ENCODE results near the gene CNIH2. TPM values are rescaled to one million over a fixed set of nuclear protein-coding genes. Genes with fewer than 3 reads are reported as not detected.

Gene CNIH2
- total and polyA plus RNA-seq, 2 of the 13 experiments (the other 11 are each of a cell fraction or from before 2014, with no cell fraction given), result 0.60 to 0.69 TPM

DNA sequence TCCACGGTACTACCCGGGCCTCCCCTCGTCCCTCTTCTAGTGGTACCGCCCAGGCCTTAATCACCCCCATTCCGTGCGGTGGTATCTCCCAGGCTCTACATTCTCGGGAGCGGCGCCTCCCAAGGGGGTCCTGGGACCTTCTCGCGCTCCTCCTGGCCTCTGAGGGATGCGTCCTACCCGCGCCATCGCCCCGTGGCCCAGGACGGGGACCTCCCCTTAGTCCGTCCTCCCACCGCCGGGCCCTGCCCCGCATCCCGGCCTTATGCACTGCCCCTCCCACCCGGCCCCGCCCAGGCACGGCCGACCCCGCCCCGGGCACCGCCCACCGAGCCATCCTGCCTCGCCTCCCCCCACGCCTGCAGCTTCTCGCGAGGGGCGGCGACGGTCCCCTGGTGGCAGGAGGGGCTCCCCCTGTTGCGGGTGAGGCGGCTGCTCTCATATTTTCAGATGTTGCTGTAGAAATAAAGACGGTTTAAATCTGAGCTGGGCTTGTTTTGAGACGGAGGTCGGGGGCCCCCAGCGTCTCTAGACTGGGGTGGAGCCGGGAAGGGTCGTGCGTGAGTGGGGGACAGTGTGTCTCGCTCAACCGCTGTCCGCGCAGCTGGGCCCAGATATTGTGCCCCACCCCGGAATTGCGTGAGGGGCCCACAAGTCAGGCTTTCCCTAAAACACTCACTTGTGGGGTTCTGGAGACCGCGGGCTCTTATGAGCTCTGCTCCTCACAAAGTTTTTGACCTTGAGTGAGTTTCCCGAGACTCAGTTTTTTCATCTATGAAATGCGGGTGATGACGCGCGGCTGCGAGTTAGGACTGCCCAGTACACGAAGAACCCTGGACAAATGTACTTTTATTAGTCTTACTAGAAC lies 10.4 kb upstream of the CNIH2 start (continued):
- TF ChIP-seq TBX2 (CRISPR knock-in tag; IDR thresholded peaks at IDR 0.05; ENCODE audit: borderline replicate concordance) (no peak; the same call in 1 of the 2 replicates), ZNF460 (CRISPR knock-in tag; IDR thresholded peaks at IDR 0.05; ENCODE audit: borderline replicate concordance) (no peak), ZSCAN29 (CRISPR knock-in tag; conservative IDR thresholded peaks at IDR 0.05) (0 out of 2 replicates have a peak, but pooled peaks have one; percentile 13), POLR2AphosphoS5 (IDR thresholded peaks at IDR 0.05; ENCODE audit: low read depth, low read length) (peak; percentile 66), CC2D1A (CRISPR knock-in tag; IDR thresholded peaks at IDR 0.05) (0 out of 2 replicates have a peak, but pooled peaks have one; percentile 75), ZNF235 (CRISPR knock-in tag; IDR thresholded peaks at IDR 0.05; ENCODE audit: borderline replicate concordance) (peak; percentile 86), DNMT1 (CRISPR knock-in tag; IDR thresholded peaks at IDR 0.05) (no peak), HNF4A (CRISPR knock-in tag; IDR thresholded peaks at IDR 0.05) (no peak), KAT8 (CRISPR knock-in tag; IDR thresholded peaks at IDR 0.05) (no peak), ZBTB7A (CRISPR knock-in tag; IDR thresholded peaks at IDR 0.05) (no peak), U2AF1 (optimal IDR thresholded peaks at IDR 0.05; ENCODE audit: low read depth, low read length) (peak; percentile 23), ZNF556 (CRISPR knock-in tag; IDR thresholded peaks at IDR 0.05; ENCODE audit: borderline replicate concordance) (0 out of 2 replicates have a peak, but pooled peaks have one; percentile 9), NCOR1 (IDR thresholded peaks at IDR 0.05; ENCODE audit: borderline replicate concordance, low read length) (no peak), PHF20 (CRISPR knock-in tag; IDR thresholded peaks at IDR 0.05) (no peak)
- TF ChIP-seq, protein P1, sequence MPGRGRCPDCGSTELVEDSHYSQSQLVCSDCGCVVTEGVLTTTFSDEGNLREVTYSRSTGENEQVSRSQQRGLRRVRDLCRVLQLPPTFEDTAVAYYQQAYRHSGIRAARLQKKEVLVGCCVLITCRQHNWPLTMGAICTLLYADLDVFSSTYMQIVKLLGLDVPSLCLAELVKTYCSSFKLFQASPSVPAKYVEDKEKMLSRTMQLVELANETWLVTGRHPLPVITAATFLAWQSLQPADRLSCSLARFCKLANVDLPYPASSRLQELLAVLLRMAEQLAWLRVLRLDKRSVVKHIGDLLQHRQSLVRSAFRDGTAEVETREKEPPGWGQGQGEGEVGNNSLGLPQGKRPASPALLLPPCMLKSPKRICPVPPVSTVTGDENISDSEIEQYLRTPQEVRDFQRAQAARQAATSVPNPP (CRISPR knock-in tag; IDR thresholded peaks at IDR 0.05), result no peak
- TF ChIP-seq, protein P2, sequence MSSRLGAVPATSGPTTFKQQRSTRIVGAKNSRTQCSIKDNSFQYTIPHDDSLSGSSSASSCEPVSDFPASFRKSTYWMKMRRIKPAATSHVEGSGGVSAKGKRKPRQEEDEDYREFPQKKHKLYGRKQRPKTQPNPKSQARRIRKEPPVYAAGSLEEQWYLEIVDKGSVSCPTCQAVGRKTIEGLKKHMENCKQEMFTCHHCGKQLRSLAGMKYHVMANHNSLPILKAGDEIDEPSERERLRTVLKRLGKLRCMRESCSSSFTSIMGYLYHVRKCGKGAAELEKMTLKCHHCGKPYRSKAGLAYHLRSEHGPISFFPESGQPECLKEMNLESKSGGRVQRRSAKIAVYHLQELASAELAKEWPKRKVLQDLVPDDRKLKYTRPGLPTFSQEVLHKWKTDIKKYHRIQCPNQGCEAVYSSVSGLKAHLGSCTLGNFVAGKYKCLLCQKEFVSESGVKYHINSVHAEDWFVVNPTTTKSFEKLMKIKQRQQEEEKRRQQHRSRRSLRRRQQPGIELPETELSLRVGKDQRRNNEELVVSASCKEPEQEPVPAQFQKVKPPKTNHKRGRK (CRISPR knock-in tag; IDR thresholded peaks at IDR 0.05), result no peak
- TF ChIP-seq, protein P3, sequence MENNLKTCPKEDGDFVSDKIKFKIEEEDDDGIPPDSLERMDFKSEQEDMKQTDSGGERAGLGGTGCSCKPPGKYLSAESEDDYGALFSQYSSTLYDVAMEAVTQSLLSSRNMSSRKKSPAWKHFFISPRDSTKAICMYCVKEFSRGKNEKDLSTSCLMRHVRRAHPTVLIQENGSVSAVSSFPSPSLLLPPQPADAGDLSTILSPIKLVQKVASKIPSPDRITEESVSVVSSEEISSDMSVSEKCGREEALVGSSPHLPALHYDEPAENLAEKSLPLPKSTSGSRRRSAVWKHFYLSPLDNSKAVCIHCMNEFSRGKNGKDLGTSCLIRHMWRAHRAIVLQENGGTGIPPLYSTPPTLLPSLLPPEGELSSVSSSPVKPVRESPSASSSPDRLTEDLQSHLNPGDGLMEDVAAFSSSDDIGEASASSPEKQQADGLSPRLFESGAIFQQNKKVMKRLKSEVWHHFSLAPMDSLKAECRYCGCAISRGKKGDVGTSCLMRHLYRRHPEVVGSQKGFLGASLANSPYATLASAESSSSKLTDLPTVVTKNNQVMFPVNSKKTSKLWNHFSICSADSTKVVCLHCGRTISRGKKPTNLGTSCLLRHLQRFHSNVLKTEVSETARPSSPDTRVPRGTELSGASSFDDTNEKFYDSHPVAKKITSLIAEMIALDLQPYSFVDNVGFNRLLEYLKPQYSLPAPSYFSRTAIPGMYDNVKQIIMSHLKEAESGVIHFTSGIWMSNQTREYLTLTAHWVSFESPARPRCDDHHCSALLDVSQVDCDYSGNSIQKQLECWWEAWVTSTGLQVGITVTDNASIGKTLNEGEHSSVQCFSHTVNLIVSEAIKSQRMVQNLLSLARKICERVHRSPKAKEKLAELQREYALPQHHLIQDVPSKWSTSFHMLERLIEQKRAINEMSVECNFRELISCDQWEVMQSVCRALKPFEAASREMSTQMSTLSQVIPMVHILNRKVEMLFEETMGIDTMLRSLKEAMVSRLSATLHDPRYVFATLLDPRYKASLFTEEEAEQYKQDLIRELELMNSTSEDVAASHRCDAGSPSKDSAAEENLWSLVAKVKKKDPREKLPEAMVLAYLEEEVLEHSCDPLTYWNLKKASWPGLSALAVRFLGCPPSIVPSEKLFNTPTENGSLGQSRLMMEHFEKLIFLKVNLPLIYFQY (CRISPR knock-in tag; IDR thresholded peaks at IDR 0.05; ENCODE audit: borderline replicate concordance), result no peak
- TF ChIP-seq, protein P4, sequence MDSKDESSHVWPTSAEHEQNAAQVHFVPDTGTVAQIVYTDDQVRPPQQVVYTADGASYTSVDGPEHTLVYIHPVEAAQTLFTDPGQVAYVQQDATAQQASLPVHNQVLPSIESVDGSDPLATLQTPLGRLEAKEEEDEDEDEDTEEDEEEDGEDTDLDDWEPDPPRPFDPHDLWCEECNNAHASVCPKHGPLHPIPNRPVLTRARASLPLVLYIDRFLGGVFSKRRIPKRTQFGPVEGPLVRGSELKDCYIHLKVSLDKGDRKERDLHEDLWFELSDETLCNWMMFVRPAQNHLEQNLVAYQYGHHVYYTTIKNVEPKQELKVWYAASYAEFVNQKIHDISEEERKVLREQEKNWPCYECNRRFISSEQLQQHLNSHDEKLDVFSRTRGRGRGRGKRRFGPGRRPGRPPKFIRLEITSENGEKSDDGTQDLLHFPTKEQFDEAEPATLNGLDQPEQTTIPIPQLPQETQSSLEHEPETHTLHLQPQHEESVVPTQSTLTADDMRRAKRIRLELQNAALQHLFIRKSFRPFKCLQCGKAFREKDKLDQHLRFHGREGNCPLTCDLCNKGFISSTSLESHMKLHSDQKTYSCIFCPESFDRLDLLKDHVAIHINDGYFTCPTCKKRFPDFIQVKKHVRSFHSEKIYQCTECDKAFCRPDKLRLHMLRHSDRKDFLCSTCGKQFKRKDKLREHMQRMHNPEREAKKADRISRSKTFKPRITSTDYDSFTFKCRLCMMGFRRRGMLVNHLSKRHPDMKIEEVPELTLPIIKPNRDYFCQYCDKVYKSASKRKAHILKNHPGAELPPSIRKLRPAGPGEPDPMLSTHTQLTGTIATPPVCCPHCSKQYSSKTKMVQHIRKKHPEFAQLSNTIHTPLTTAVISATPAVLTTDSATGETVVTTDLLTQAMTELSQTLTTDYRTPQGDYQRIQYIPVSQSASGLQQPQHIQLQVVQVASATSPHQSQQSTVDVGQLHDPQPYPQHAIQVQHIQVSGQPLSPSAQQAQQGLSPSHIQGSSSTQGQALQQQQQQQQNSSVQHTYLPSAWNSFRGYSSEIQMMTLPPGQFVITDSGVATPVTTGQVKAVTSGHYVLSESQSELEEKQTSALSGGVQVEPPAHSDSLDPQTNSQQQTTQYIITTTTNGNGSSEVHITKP (CRISPR knock-in tag; IDR thresholded peaks at IDR 0.05; ENCODE audit: low read depth), result peak; percentile 98

Measured in HepG2 (cell line).